Measurements from ENCODE around the gene CHD9NB. TPM values are rescaled to one million over a fixed set of nuclear protein-coding genes. Genes with fewer than 3 reads are reported as not detected.

Gene CHD9NB
- total RNA-seq, 4 donors from 2014 or later: 0.19 to 1.2 (median 0.42) TPM

DNA sequence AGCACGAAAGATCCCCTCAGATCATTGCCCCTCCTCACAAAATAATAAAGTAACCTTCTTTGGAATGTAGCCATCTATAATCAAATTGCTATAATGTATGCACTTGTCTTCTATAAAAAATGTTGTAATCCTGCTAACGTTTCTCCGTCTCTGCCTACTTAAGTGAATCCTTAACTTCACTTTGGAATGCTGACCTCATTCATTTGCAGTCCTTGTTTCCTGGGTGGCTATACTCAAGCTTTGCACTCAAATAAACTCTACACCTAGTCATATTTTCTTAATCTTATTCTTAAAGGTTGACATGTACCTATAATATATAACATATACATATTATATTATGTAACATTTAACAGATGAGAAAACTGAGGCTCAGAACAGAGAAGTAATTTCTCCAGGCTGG is 22.7 kb downstream of the CHD9NB start:
- Histone ChIP-seq H3K4me3 (no peak overlapping the region), H3K27ac (replicated peaks in 1 of 4) (no peak overlapping the region), H3K9me3 (no peaks in the 10 kb centered on the region), H3K4me1 (no peaks in the 10 kb centered on the region), H3K36me3 (no peaks in the 10 kb centered on the region), H3K27me3 (no peaks in the 10 kb centered on the region)
- TF ChIP-seq POLR2A (IDR thresholded peaks at IDR 0.05; ENCODE audit: low read depth) (no peak), EP300 (IDR thresholded peaks at IDR 0.05) (no peak), CTCF (IDR thresholded peaks at IDR 0.05) (no peak), POLR2AphosphoS5 (IDR thresholded peaks at IDR 0.05) (no peak)
- WGBS: 56% methylated on average over 3 of the region's 3 CpGs
- intact Hi-C loops (cut with DNase I): no loop called here
- DNase-seq (ENCODE audit: extremely low spot score): no peak

DNA sequence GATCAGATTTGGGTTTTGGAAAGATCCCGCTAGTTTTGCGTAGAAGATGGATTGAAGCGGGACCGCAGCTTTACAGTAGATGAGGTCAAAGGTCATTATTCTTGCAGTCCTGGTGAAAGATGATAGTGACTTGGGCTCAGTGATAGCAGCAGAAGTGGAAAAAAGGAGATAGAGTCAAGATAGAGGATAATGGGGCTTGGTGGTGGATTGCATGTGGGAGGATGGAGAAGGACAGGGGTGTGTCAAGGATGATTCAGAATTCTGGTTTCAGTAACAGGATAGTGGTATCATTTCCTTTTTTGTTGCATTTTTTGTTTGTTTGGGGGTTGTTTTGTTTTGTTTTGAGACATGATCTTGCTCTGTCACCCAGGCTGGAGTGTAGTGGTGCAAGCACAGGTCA is 28.7 kb downstream of the CHD9NB start:
- Histone ChIP-seq H3K4me1 (no peaks in the 10 kb centered on the region), H3K27me3 (no peaks in the 10 kb centered on the region), H3K27ac (replicated peaks in 1 of 4) (no peak overlapping the region), H3K9me3 (no peaks in the 10 kb centered on the region), H3K36me3 (no peaks in the 10 kb centered on the region), H3K4me3 (no peak overlapping the region)
- DNase-seq (ENCODE audit: extremely low spot score): no peak
- intact Hi-C loops (cut with DNase I): loop anchor here (5.0 kb wide), 1 partner anchor 832 kb away; no protein-coding TSS in a partner anchor
- TF ChIP-seq EP300 (IDR thresholded peaks at IDR 0.05) (no peak), POLR2AphosphoS5 (IDR thresholded peaks at IDR 0.05) (no peak), CTCF (IDR thresholded peaks at IDR 0.05) (no peak), POLR2A (IDR thresholded peaks at IDR 0.05; ENCODE audit: low read depth) (no peak)
- 97% methylated on average over 4 of the region's 4 CpGs for WGBS

- Histone ChIP-seq H3K4me3 (no peak overlapping the region), H3K27ac (replicated peaks in 1 of 4) (no peak overlapping the region), H3K36me3 (no peaks in the 10 kb centered on the region), H3K4me1 (no peaks in the 10 kb centered on the region), H3K27me3 (no peaks in the 10 kb centered on the region), H3K9me3 (no peaks in the 10 kb centered on the region)
- intact Hi-C loops (cut with DNase I): loop anchor here (5.0 kb wide), 1 partner anchor 830 kb away; no protein-coding TSS in a partner anchor
- no peak for TF ChIP-seq EP300 (IDR thresholded peaks at IDR 0.05)
- no peak for TF ChIP-seq POLR2A (IDR thresholded peaks at IDR 0.05; ENCODE audit: low read depth)
- no peak for TF ChIP-seq POLR2AphosphoS5 (IDR thresholded peaks at IDR 0.05)
- peak; percentile 32 to 46 (median 36) for TF ChIP-seq CTCF (IDR thresholded peaks at IDR 0.05)
- WGBS: 13% methylated on average over 5 of the region's 5 CpGs
- no peak for DNase-seq (ENCODE audit: extremely low spot score)
These were observed 30.3 kb downstream of the CHD9NB start for GRCh38 chr16:53022374-53022773.

DNA sequence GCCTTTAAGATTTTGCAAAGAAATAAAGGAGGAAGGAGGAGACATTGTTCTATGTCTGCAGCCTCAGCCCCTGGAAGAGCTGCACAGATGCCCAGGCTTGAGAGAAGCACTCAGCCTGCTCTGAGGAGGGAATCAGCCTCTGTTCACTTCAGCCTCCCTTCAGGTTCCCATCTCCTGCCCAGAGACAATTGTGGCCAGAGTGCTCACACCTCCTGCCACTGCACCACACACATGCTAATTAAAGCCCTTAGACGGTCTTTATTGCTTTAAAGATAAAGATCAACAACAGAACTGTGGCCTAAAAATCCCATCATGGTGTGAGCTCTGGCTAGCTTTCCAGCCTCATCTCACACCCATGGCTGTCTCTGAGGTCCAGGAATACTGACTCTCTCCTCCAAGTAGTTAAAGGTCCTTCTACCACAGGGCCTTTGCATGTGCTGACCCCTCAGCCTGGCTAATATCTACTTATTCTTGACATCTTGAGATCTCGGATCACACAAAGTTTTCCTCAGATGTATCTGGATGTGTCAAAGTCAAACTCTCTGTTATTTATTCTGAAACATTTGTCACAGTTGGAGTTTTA is 33.8 kb downstream of the CHD9NB start:
- no peaks in the 10 kb centered on the region for H3K9me3 ChIP-seq
- no peaks in the 10 kb centered on the region for H3K4me1 ChIP-seq
- DNase-seq (ENCODE audit: extremely low spot score): no peak
- H3K36me3 ChIP-seq: no peaks in the 10 kb centered on the region
- TF ChIP-seq CTCF (IDR thresholded peaks at IDR 0.05): no peak
- no peak for TF ChIP-seq POLR2AphosphoS5 (IDR thresholded peaks at IDR 0.05)
- TF ChIP-seq POLR2A (IDR thresholded peaks at IDR 0.05; ENCODE audit: low read depth): no peak
- no peak for TF ChIP-seq EP300 (IDR thresholded peaks at IDR 0.05)
- intact Hi-C loops (cut with DNase I): no loop called here
- no peak overlapping the region for H3K27ac ChIP-seq (replicated peaks in 1 of 4)
- 81% methylated on average over 2 of the region's 2 CpGs for WGBS
- no peaks in the 10 kb centered on the region for H3K27me3 ChIP-seq
- no peak overlapping the region for H3K4me3 ChIP-seq

DNA sequence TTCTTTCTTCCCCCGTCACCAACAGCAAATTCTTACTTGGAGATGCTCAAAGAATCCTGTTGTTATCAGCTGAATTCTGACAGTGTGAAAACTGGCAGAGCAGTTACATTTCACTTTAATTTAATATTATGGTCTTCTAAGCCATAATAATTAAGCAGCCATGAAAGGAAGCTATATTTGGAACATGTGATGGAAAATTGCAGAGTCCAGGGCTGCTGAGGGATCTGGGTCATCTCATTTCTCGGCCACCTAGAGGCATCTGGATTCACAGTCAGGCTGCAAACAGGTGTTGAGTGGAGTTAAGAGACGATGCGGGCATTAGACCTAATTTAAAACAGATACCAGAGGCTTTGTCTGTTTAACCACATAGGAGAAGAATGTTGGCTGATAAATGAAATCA is 38.4 kb downstream of the CHD9NB start:
- Histone ChIP-seq H3K36me3 (no peaks in the 10 kb centered on the region), H3K27ac (replicated peaks in 1 of 4) (no peak overlapping the region), H3K4me3 (no peak overlapping the region), H3K9me3 (no peaks in the 10 kb centered on the region), H3K4me1 (no peaks in the 10 kb centered on the region), H3K27me3 (no peaks in the 10 kb centered on the region)
- intact Hi-C loops (cut with DNase I): no loop called here
- WGBS: 54% methylated on average over 4 of the region's 4 CpGs
- TF ChIP-seq POLR2AphosphoS5 (IDR thresholded peaks at IDR 0.05): no peak
- TF ChIP-seq EP300 (IDR thresholded peaks at IDR 0.05): no peak
- no peak for TF ChIP-seq POLR2A (IDR thresholded peaks at IDR 0.05; ENCODE audit: low read depth)
- no peak for TF ChIP-seq CTCF (IDR thresholded peaks at IDR 0.05)
- DNase-seq (ENCODE audit: extremely low spot score): no peak

Data from esophagus muscularis mucosa (tissue), 4 donors.